ENCODE results near the gene NAV2.
A peak's percentile ranks its signal among the peaks of the same experiment; 100 is the strongest.
"Not testable (repeated sequence)": the region's sequence is repeated elsewhere in the genome, so short reads cannot be mapped to it uniquely, and the experiment has no call there.

NAV2 gene

DNA sequence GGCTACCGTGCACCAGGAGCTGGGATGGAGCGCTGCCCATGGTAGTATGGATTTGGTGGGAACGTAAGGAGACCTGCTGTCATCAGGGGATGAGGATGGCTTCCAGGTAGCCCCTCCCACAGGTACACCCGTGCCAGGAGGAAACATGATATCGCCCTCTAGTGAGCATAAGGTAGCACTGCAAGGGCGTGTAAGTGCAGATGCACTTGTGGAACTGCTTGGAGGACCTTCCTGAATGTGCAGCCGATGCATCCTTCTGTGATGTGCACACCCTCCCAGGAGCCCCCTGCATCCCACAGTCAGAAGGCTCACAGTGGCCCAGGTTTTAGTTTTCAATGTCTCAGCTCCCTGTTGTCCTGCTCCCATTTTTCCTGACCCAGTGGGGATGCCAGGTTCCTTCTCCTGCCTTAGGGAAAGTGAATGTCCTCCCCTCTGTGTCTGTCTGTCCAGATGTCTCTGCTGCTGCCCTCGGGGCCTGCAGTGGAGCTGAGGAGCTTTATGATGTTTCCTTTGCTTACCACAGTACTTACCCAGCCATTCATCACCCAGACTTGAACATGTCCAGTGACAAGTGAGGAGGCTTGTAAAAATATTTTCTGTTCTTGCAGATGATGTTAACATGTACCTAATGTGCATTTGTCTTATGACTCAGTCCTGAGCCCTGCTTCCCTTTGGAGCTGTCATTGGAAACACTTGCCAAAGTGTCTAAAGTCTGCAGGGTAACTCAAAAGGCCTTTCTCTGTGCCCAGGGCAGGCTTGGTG lies 398.5 kb downstream of the NAV2 start:
- peak; percentile 8 for DNase-seq

DNA sequence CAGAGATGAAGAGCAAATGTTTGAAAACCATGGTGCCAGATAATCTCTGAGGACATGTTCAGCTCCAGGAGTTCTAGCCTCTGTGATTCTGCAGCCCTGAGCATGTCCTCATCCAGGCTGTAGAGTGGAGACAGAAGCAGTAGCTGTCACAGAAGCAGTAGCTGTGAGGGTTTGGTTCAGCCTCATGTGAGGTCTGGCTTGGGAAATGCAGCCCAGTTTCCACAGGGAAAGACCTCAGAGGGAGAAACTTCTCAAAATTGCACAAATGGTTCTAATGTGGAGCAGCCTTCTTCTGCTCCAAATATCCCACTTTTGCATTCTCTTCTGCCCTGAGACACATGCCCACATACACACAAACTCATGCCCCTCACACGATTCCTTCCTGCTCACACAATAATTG lies 399.2 kb downstream of the NAV2 start:
- DNase-seq = no peak

DNA sequence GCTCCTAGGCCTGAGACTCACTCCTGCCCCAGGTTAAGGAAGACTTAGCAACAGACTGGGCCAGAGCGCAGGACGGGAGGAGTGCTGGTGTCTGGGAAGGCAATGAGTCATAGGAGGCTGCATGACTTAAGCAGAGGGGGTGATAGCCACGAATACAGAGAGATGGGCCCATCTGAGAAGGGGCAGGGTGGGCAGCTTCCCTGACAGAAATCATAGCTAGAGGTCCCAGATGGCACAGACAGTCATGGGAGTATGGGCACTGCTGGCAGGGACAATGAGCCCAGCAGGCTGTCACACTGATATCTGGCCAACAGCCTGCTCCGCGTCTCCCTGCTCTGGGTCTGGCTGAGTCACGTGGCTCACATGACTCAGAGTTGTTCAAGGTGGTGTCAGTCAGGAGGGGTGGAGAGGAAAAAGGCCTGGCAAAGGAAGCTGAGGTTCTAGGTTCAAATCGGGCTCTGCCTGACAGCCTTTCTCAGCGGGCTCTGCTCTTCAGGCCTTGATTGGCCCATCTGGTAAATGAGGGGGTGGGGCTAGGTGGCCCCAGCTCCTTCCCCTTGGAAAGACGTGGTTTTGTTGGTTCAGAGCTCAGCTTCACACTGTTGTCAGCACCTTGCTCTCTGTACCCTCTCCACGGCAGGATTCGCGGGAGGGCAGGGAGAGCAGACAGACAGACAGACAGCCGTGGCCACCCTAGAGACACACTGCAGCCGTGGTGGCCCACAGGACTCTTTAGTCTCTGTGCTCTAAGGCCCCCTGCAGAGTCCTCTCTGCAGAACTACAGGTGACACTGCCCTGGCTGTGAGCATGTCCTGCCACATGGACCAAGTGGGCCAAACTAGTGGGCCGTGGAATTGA lies 399.9 kb downstream of the NAV2 start:
- DNase-seq = no peak

- DNase-seq = no peak
Observed at GRCh38 chr11:20113149-20113438, 400.5 kb downstream of the NAV2 start.

DNA sequence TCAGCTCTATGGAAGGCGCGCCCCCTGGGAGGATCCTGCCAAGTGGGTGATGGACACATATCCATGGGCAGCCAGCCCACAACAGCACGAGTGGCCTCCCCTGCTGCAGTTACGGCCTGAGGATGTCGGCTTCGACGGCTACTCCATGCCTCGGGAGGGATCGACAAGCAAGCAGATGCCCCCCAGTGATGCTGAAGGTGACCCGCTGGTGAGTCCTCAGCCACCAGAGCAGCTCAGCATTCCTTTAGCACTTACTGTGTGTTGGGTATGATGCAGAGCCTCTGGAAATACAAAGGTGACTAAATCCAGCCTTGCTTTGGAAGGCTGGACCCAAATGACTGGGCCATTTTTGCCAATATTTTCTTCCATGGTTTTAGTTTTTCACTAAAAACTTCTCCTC lies 402.0 kb downstream of the NAV2 start:
- DNase-seq = no peak

GRCh38 chr11:20116825-20117224 lies 404.2 kb downstream of the NAV2 start:
- DNase-seq = no peak

- no peak for DNase-seq
Observed at GRCh38 chr11:20117291-20117690, 404.7 kb downstream of the NAV2 start.

- no peak for DNase-seq
Observed at GRCh38 chr11:20118209-20118608, 405.6 kb downstream of the NAV2 start.

- DNase-seq = no peak
Observed at GRCh38 chr11:20119315-20119714, 406.7 kb downstream of the NAV2 start.

- no peak for DNase-seq
Observed at GRCh38 chr11:20120134-20120925, 407.7 kb downstream of the NAV2 start.

DNA sequence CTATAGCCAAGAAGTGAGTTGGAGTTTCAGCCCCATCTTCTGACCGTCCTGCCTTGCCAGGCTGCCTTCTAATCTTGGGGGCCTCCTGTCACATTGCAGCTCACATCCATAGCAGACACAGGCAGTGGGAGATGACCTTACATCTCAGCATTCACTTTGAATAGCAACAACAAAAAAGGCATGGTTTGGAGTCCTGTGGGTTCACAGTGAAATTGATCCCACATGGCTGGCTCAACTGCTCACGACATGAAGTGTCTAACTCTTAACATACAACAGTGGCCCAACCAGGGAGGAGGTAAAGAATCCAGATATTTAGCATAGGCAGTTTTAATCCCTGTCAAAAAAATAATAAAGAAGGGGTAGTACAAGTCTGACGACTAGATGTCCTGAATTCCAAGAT lies 409.5 kb downstream of the NAV2 start:
- DNase-seq = no peak

DNA sequence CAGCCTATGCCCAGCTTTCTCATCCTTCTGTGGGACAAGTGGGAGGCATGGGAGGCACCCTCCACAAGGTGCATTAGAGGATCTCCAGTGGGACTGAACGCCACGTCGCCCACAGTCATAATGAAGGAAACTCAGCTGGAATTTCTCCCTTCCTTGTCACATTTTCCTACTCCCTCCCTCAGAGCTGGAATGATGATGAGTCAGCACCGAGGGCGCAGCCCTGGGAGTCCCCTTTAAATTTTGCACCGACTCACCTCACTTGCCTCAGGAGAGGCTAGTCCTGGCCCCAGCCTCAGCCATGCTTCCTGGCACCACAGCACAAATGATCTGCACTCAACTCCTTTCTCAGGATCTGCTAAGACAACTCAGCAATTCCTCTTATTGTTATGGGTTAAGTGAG lies 413.3 kb downstream of the NAV2 start:
- no peak for DNase-seq

DNA sequence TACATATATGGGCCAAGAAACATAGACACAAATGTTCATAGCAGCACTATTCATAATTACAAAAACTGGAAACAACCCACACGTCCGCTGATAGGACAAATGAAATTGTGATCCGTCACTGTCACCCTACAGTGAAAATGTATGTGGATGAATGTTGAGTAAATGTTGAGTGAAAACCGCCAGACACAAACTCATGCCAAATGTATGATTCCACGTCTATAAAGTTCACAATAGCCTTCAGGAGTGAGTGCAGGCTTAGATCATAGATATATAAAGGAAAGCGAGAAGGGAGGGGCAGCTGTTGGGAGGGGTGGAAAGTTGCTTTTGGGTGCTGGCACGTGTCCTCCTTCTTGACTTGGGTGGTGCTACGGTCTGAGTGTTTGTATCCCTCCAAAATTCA lies 414.1 kb downstream of the NAV2 start:
- no peak for DNase-seq

DNA sequence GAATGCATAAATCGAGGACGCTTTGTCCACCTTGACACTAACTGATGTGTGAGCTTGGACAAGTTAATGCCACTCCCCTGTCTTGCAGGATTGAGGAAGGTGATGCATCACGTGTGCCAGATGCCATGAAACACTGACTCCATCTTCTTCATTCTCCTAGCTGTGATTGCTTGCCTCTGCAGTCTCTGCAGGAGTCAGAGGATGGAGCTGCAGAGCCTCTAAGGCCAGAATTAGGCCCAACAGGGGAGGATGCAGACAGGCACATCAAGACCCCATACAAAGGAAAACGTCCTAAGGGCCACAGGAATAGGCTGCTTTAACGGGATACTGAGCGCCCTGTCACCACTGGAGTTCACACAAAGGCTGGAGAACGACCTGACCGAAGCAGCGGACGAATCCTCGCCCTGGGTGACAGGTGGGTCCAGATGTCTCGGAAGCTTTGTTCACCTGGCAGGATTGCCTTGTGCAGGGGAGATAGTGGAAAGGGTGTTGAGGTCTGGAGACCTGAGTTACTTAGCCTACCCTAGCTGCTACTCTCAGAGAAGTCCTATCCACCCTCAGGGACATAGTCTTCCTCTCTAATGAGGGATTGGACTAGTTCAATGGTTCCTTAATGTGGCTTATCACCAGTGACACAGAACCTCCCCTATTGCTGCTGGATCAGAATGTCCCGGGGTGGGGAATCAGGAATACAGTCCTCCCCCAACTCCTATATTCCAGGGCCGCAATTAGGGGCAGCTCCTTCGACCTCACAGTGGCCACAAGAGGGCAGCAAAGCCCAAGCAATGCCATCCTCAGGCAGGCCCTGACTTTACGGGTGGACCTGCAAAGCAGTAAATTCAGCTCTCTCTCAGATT lies 415.3 kb downstream of the NAV2 start:
- peak; percentile 74 for DNase-seq

DNA sequence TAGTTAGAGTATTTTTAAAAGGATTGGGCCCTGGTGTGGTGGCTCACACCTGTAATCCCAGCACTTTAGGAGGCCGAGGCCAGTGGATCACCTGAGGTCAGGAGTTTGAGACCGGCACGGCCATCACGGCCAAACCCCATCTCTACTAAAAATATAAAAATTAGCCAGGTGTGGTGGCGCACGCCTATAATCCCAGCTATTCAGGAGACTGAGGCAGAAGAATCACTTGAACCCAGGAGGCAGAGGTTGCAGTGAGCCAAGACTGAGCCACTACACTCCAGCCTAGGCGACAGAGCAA lies 415.8 kb downstream of the NAV2 start:
- not testable (repeated sequence) for DNase-seq

DNA sequence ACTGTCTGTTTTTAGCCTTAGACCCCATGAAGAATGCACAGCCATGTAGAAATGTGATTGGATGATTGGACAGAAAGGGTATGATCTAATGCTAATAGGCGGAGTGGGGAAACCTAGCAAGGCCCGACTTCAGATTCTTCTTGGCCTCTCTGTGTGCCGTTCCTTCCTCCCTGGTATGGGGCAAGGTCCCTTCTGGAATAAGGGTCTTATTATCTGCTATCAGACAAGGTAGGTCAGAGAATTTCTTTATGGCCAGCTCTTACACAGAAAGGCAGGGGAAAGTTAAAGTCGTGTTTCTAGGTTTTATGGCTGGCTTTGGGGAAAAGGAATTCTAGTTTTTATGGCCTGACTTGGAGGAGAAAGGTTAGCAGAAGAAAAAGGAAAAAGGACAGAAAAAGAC lies 417.0 kb downstream of the NAV2 start:
- no peak for DNase-seq

- DNase-seq = peak; percentile 39
Observed at GRCh38 chr11:20131788-20132666, 419.4 kb downstream of the NAV2 start.

DNA sequence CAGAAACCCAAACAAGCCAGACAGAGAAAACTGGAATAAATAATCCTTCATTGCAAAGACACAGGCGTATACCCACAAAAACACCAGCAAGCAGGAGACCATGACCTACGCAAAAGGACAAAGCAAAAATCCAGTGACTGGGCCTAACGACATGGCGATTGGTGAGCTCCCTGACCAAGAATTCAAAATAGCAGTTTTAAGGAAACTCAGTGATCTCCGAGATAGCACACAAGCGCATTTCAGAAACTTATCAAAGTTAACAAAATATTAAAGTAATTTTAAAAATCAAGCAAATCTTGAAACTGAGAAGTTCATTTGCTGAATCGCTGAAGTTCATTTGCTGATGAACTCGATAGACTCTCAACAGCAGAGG lies 420.0 kb downstream of the NAV2 start:
- DNase-seq = no peak

DNA sequence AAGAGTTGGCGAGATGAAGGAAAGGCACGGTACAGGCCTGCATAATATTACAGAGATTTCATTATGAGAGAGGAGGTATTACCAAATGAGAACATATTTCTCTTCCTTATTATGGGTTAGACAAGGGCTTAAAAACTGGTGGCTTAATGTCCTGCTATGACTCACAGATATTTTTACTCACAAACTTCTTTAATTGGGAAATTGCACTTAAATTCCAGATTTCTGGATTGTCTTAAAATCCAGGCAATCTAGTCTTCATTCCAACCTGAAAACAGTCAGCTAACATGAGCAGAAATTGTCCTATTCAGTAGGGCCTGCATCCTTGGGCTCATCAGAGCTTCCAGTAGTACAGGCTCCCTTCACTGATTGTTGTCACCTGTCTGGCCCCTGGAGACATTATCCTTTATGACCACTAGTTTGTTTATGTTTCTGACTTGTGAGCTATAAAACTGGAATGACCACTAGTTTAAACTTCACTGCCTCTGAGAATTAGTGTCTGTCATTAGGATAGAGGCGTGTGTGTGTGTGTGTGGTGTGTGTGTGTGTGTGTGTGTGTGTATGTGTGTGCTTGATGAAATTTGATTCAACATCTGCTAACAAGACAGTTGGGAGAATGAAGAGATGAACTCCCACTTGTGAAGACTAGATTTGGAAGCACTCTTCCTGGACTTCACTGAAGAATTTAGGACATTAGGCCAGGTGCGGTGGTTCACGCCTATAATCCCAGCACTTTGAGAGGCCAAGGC lies 422.5 kb downstream of the NAV2 start:
- no peak for DNase-seq

DNA sequence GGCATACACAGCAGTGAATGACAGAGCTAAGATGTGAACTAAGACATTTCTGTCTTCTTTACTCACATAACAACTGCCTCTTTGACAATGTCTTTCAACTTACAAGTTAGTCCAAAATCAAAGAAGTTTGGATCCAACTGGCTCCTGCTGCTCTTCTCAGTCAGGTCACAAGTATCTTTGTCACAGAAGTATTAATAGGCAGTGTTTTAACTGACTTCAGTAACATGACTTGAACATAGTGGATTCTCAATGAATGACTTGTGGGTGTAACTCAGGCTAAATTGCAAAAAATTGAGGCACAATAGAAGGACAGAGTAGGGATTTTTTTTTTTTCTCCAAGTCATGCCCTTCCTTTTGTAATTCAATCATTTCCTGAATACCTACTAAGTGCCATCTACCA lies 425.0 kb downstream of the NAV2 start:
- DNase-seq = no peak

DNA sequence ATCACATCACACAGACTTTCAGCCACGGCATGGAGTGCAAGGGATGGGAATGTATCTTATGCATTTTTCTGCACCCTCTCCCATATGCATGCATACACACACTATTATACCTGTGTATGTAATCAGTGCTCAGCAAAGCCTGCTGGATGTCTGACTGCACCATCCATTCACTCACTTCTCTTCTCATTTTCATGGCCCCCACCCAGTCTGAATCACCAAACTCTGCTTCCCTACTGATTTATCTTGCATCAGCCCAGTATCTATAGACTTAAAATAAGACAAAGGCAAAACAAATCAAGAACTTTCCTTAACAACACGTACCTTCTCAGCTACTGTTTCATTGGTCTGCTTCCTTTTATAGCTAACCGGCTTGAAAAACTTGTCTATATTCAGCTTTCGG lies 426.1 kb downstream of the NAV2 start:
- no peak for DNase-seq

Measured in stimulated activated CD4-positive, alpha-beta T cell treated with anti-CD3 and anti-CD28 coated beads, Interleukin-12 subunit alpha, Interleukin-12 subunit beta, amount 100 ng/mL, for 4 hours (primary cell).